ENCODE measurements around the gene C10orf62.
A peak's percentile ranks its signal among the peaks of the same experiment; 100 is the strongest.

C10orf62 gene

DNA sequence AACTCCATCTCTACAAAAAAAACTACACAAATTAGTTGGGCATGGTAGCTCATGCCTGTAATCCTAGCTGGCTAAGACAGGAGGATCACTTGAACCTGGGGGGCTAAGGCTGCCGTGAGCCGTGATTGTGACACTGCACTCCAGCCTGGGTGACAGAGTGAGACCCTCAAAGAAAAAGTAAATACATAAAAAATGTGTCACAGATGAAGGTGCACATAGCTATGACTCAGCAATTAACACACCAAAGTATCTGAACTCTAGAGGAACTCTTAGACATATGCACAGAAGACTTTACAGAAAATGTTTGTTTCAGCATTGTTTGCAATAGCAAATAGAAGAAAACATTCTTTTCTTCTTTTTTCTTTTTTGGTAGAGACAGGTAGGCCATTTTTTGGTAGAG is 8.3 kb downstream of the C10orf62 start:
- Histone ChIP-seq H3K27me3 (ENCODE audit: insufficient read depth, poor library complexity, severe bottlenecking) (no peaks in the 10 kb centered on the region), H3K27ac (ENCODE audit: poor library complexity, severe bottlenecking) (peak overlapping the region; percentile 63), H3K36me3 (ENCODE audit: low read depth) (no peaks in the 10 kb centered on the region), H3K9me3 (ENCODE audit: severe bottlenecking) (no peaks in the 10 kb centered on the region), H3K4me3 (ENCODE audit: severe bottlenecking) (no peak overlapping the region), H3K4me1 (ENCODE audit: insufficient read depth, poor library complexity, severe bottlenecking) (peaks cover 22% of the 10 kb centered on the region)
- ATAC-seq (ENCODE audit: low read depth) (no peak), DNase-seq (ENCODE audit: low spot score) (no peak)
- TF ChIP-seq CTCF (IDR thresholded peaks at IDR 0.05; ENCODE audit: poor library complexity, severe bottlenecking), result no peak

GRCh38 chr10:97598407-97599271 is 9.1 kb downstream of the C10orf62 start:
- H3K4me3 ChIP-seq (ENCODE audit: severe bottlenecking), result no peak overlapping the region
- no peaks in the 10 kb centered on the region for H3K27me3 ChIP-seq (ENCODE audit: insufficient read depth, poor library complexity, severe bottlenecking)
- H3K36me3 ChIP-seq (ENCODE audit: low read depth), result no peaks in the 10 kb centered on the region
- no peak for ATAC-seq (ENCODE audit: low read depth)
- no peak for DNase-seq (ENCODE audit: low spot score)
- H3K27ac ChIP-seq (ENCODE audit: poor library complexity, severe bottlenecking), result peak overlapping the region; percentile 63
- H3K9me3 ChIP-seq (ENCODE audit: severe bottlenecking), result no peaks in the 10 kb centered on the region
- TF ChIP-seq CTCF (IDR thresholded peaks at IDR 0.05; ENCODE audit: poor library complexity, severe bottlenecking), result no peak
- H3K4me1 ChIP-seq (ENCODE audit: insufficient read depth, poor library complexity, severe bottlenecking), result peaks cover 22% of the 10 kb centered on the region

DNA sequence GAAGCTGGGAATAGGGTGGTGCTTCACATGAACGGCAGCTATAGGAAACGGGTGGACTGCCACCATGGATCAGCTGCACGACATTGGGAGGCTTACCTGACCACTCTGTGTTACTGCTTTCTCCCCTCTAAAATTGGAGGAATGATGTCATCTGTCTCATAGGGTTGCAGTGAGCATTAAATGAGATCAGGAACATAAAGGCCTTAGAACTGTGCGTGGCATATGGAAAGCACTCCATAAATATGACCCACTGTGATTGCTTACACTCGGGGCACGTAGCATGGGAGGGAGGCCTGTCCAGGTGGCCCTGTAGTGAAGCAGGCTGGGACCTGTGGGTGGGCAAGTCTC is 9.7 kb downstream of the C10orf62 start:
- no peak for ATAC-seq (ENCODE audit: low read depth)
- Histone ChIP-seq H3K27ac (ENCODE audit: poor library complexity, severe bottlenecking) (no peak overlapping the region), H3K9me3 (ENCODE audit: severe bottlenecking) (no peaks in the 10 kb centered on the region), H3K4me3 (ENCODE audit: severe bottlenecking) (no peak overlapping the region), H3K36me3 (ENCODE audit: low read depth) (no peaks in the 10 kb centered on the region), H3K27me3 (ENCODE audit: insufficient read depth, poor library complexity, severe bottlenecking) (no peaks in the 10 kb centered on the region), H3K4me1 (ENCODE audit: insufficient read depth, poor library complexity, severe bottlenecking) (peaks cover 22% of the 10 kb centered on the region)
- DNase-seq (ENCODE audit: low spot score), result no peak
- TF ChIP-seq CTCF (IDR thresholded peaks at IDR 0.05; ENCODE audit: poor library complexity, severe bottlenecking), result no peak

DNA sequence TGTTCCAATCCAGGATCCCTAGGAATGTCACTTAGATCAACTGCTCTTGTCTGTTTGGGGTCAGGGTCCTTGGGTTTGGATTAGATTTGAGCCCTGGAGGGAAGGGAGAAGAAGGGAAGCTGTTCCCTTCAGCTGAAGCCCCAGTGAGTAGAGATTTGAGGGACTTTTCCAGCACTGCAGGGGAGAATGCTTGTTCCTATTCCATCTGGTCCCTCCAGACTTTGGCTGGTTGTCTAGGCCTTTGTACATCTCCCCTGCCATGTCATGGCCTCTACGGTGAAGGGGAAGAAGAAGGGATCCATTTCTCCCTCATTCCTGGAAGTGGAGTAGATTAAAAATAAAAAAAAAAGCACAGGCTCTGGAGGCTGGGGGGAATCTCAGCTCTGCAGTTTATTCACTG is 11.1 kb downstream of the C10orf62 start:
- Histone ChIP-seq H3K27ac (ENCODE audit: poor library complexity, severe bottlenecking) (no peak overlapping the region), H3K27me3 (ENCODE audit: insufficient read depth, poor library complexity, severe bottlenecking) (no peaks in the 10 kb centered on the region), H3K36me3 (ENCODE audit: low read depth) (no peaks in the 10 kb centered on the region), H3K9me3 (ENCODE audit: severe bottlenecking) (no peaks in the 10 kb centered on the region), H3K4me3 (ENCODE audit: severe bottlenecking) (no peak overlapping the region), H3K4me1 (ENCODE audit: insufficient read depth, poor library complexity, severe bottlenecking) (peaks cover 21% of the 10 kb centered on the region)
- ATAC-seq (ENCODE audit: low read depth), result no peak
- TF ChIP-seq CTCF (IDR thresholded peaks at IDR 0.05; ENCODE audit: poor library complexity, severe bottlenecking), result no peak
- DNase-seq (ENCODE audit: low spot score), result no peak

Measured in RWPE2 (cell line).